HG02943 (cell line): ENCODE data around the gene LGSN.
"Not testable (repeated sequence)": the region's sequence is repeated elsewhere in the genome, so short reads cannot be mapped to it uniquely, and the experiment has no call there.

Source experiments
- ATAC-seq: cut with Tn5 transposase; IDR thresholded peaks from one replicate; pipeline ENCODE4 v1.9.1; 2021; ENCODE audit warnings: mild to moderate bottlenecking, low read depth, moderate library complexity; ENCODE audit not compliant: unreplicated experiment

Gene LGSN

DNA sequence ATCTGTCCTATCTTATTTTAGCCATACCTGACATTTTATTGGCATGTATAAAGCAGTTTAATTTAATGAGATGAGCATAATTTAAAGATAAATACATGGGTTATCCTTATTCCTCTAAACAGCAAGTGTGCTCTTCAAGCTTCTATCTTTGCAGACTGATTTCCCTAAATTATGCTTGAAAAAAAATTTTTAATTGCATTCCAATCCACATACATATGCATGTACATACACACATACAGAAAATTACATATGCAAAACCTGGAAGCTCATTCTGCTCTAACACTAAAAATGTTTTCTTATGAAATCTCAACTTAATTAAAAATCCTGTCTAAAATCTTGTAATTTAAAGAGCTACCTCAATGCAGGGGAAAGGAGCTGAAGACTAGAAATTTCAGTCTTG is 73.2 kb downstream of the LGSN start:
- ATAC-seq = no peak

DNA sequence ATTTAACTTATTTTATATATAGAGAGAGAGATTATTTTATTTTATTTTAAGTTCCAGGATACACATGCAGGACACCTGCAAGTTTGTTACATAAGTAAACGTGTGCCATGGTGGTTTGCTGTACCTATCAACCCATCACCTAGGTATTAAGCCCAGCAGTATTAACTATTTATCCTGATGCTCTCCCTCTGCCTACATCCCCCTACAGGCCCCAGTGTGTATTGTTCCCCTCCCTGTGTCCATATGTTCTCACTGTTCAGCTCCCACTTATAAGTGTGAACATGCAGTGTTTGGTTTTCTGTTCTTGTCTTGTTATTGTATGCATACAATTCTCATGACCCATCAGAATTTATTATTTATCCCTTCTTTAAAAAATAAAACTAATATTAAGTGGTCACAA is 73.9 kb downstream of the LGSN start:
- no peak for ATAC-seq

GRCh38 chr6:63245420-63245819 is 74.4 kb downstream of the LGSN start:
- no peak for ATAC-seq

- no peak for ATAC-seq
Observed at GRCh38 chr6:63236398-63236817, 83.4 kb downstream of the LGSN start.

- not testable (repeated sequence) for ATAC-seq
Observed at GRCh38 chr6:63230511-63230910, 89.3 kb downstream of the LGSN start.

GRCh38 chr6:63230027-63230426 is 89.8 kb downstream of the LGSN start:
- ATAC-seq = not testable (repeated sequence)

DNA sequence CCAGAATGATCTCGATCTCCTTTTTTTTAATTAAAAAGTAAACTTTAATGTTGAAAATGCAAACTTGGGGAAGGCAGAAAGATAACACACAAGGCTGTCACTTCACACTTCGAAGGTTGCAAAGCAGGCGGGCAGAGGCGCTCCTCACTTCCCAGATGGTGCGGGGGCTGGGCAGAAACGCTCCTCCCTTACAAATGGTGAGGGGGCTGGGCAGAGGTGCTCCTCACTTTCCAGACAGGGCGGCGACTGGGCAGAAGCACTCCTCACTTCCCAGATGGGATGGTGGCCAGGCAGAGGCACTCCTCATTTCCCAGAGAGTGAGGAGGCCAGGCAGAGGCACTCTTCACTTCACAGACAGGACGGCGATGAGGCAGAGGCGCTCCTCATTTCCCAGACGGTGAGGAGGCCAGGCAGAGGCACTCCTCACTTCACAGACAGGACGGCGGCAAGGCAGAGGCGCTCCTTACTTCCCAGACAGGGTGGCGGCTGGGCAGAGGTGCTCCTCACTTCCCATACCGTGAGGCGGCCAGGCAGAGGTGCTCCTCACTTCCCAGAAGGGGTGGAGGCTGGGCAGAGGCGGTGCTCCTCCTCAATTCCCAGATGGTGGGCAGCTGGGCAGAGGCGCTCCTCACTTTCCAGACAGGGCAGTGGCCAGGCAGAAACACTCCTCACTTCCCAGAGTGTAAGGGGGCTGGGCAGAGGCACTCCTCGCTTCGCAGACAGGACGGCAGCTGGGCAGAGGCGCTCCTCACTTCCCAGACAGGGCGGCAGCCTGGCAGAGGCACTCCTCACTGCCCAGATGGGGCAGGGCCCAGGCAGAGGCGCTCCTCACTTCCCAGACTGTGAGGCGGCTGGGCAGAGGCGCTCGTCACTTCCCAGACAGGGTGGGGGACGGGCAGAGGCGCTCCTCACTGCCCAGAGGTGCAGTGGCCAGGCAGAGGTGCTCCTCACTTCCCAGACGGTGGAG is 91.6 kb downstream of the LGSN start:
- ATAC-seq = not testable (repeated sequence)

- ATAC-seq = not testable (repeated sequence)
Observed at GRCh38 chr6:63225987-63226386, 93.8 kb downstream of the LGSN start.
